Small intestine (tissue), 7 donors: Measurements from ENCODE around the gene PRIM1. TPM values are rescaled to one million over a fixed set of nuclear protein-coding genes. Genes with fewer than 3 reads are reported as not detected.

Source experiments
- DNase-seq, 2 donors: peaks; one replicate each; pipeline versions ENCODE4 v3.0.0 to v3.0.0-alpha.2; 2013
- FAIRE-seq: peaks from 2 replicates; lab custom pipeline; 2012; peaks lifted over from hg19 to GRCh38; lab: Jason Lieb, UNC
- H3K27ac ChIP-seq, 3 donors: one replicate each; pipeline ENCODE4 v1.5.1; 2013; ENCODE audit warnings: low read length in 2 of 3, mild to moderate bottlenecking in 2 of 3, control low read depth in 1 of 3, inconsistent platforms in 1 of 3, low read depth in 1 of 3, moderate library complexity in 1 of 3
- H3K27me3 ChIP-seq, 3 donors: one replicate each; pipeline ENCODE4 v1.6.1; 2013; ENCODE audit warnings: low read length in 3 of 3, inconsistent platforms in 1 of 3; ENCODE audit not compliant: control insufficient read depth in 3 of 3, insufficient read depth in 3 of 3
- H3K36me3 ChIP-seq, 3 donors: one replicate each; pipeline ENCODE4 v1.6.1; 2013; ENCODE audit warnings: low read length in 3 of 3, inconsistent platforms in 1 of 3, low read depth in 1 of 3, mild to moderate bottlenecking in 1 of 3, moderate library complexity in 1 of 3; ENCODE audit not compliant: control insufficient read depth in 3 of 3, insufficient read depth in 2 of 3
- H3K4me1 ChIP-seq, 3 donors: one replicate each; pipeline ENCODE4 v1.6.1; 2013; ENCODE audit warnings: low read length in 2 of 3, inconsistent platforms in 1 of 3, low read depth in 1 of 3, mild to moderate bottlenecking in 1 of 3, moderate library complexity in 1 of 3; ENCODE audit not compliant: control insufficient read depth in 3 of 3, insufficient read depth in 2 of 3
- H3K4me3 ChIP-seq, 3 donors: one replicate each; pipeline ENCODE4 v1.5.1; 2013; ENCODE audit warnings: low read length in 3 of 3, control low read depth in 1 of 3, inconsistent platforms in 1 of 3, low read depth in 1 of 3, mild to moderate bottlenecking in 1 of 3, moderate library complexity in 1 of 3
- H3K9me3 ChIP-seq, 2 donors: one replicate each; pipeline ENCODE4 v1.6.1; 2013; ENCODE audit warnings: low read depth in 1 of 2, low read length in 1 of 2; ENCODE audit not compliant: control insufficient read depth in 2 of 2, insufficient read depth in 1 of 2
- WGBS, 3 donors: extraction: QIAGEN DNeasy Blood & Tissue Kit; methylation state at CpG; one replicate each; pipeline ENCODE4 v1.1.7; 2013; 5-methylcytosine and 5-hydroxymethylcytosine counted together
- polyA plus RNA-seq, 4 donors: library from polyadenylated mRNA; stranded (reverse) in 3 of 4; unstranded in 1 of 4; fragments of 200-250 nt in 3 of 4; fragments of 120-200 nt in 1 of 4; gene quantifications; one replicate each; pipeline versions ENCODE4 v1.2.1 to v1.2.3, GENCODE V29; 2013
- donor health status: healthy with polysubstance abuse.
- donor health status: control.
- donor health status: control.
- donor health status: Bipolar disorder and iron deficiency.
- donor health status: healthy.

PRIM1 gene
- polyA plus RNA-seq, 4 donors: 2.0 to 14.7 (median 8.6) TPM

GRCh38 chr12:56724972-56725722 lies 27.0 kb downstream of the PRIM1 start, which contains the start of gene NACA:
NACA (minus strand) TSS chr12:56725299; CDS start chr12:56724521, 778 bp downstream.
- peak within 1 kb of the TSS; percentile 75 to 92 (median 82) for H3K27ac ChIP-seq
- WGBS, 3 donors: 0 to 1% (median 0%) methylated on average over 46 of the region's 46 CpGs
- peaks cover 5 to 28% (median 24%) of the 10 kb centered on the region in 3 donors for H3K4me1 ChIP-seq
- H3K9me3 ChIP-seq: no peaks in the 10 kb centered on the region
- FAIRE-seq: no peak
- peak within 1 kb of the TSS; percentile 59 to 68 (median 65) for H3K4me3 ChIP-seq
- H3K36me3 ChIP-seq: peaks cover 5 to 31% (median 10%) of the 10 kb centered on the region in 3 donors
- no peaks in the 10 kb centered on the region for H3K27me3 ChIP-seq
- peak; percentile 98 to 99 for DNase-seq

- H3K27ac ChIP-seq: peak overlapping the region; percentile 75 to 92 (median 82)
- H3K27me3 ChIP-seq: no peaks in the 10 kb centered on the region
- H3K9me3 ChIP-seq: no peaks in the 10 kb centered on the region
- 0 to 1% (median 1%) methylated on average over 9 of the region's 9 CpGs for WGBS, 3 donors
- FAIRE-seq (no peak), DNase-seq (peak in 1 of 2 donors; percentile 42)
- peak overlapping the region; percentile 59 to 68 (median 65) for H3K4me3 ChIP-seq
- H3K4me1 ChIP-seq: peaks cover 5 to 31% (median 24%) of the 10 kb centered on the region in 3 donors
- peaks cover 7 to 34% (median 13%) of the 10 kb centered on the region in 3 donors for H3K36me3 ChIP-seq
Measured at GRCh38 chr12:56724701-56724971, 27.5 kb downstream of the PRIM1 start.

- DNase-seq: peak; percentile 56 to 76
- Histone ChIP-seq H3K9me3 (no peaks in the 10 kb centered on the region), H3K4me1 (peaks cover 5 to 36% (median 24%) of the 10 kb centered on the region in 3 donors), H3K36me3 (peaks cover 9 to 35% (median 15%) of the 10 kb centered on the region in 3 donors), H3K27ac (peak overlapping the region; percentile 75 to 92 (median 82)), H3K4me3 (peak overlapping the region; percentile 59 to 68 (median 65)), H3K27me3 (no peaks in the 10 kb centered on the region)
- WGBS, 3 donors: 0 to 1% (median 0%) methylated on average over 14 of the region's 14 CpGs
- no peak for FAIRE-seq
Measured at GRCh38 chr12:56723889-56724700, 28.0 kb downstream of the PRIM1 start.

- FAIRE-seq (no peak), DNase-seq (no peak)
- no peaks in the 10 kb centered on the region for H3K27me3 ChIP-seq
- peaks cover 5 to 38% (median 24%) of the 10 kb centered on the region in 3 donors for H3K4me1 ChIP-seq
- no peaks in the 10 kb centered on the region for H3K9me3 ChIP-seq
- peak overlapping the region in 2 of 3 donors; percentile 6 to 14 for H3K27ac ChIP-seq
- peaks cover 9 to 38% (median 15%) of the 10 kb centered on the region in 3 donors for H3K36me3 ChIP-seq
- peak overlapping the region in 2 of 3 donors; percentile 65 to 68 for H3K4me3 ChIP-seq
- 8 to 33% (median 14%) methylated on average over 3 of the region's 3 CpGs for WGBS, 3 donors
Measured at GRCh38 chr12:56723352-56723751, 28.8 kb downstream of the PRIM1 start.

GRCh38 chr12:56722832-56723231 lies 29.3 kb downstream of the PRIM1 start:
- Histone ChIP-seq H3K4me1 (peaks cover 5 to 38% (median 24%) of the 10 kb centered on the region in 3 donors), H3K4me3 (peak overlapping the region in 2 of 3 donors; percentile 15 to 18), H3K27ac (no peak overlapping the region), H3K9me3 (no peaks in the 10 kb centered on the region), H3K36me3 (peaks cover 9 to 39% (median 15%) of the 10 kb centered on the region in 3 donors), H3K27me3 (no peaks in the 10 kb centered on the region)
- 13 to 56% (median 17%) methylated on average over 4 of the region's 4 CpGs for WGBS, 3 donors
- peak; percentile 53 to 59 for DNase-seq
- no peak for FAIRE-seq

GRCh38 chr12:56721721-56722120 lies 30.4 kb downstream of the PRIM1 start:
- Histone ChIP-seq H3K27ac (peak overlapping the region in 1 of 3 donors; percentile 37), H3K4me3 (no peak overlapping the region), H3K9me3 (no peaks in the 10 kb centered on the region), H3K4me1 (peaks cover 5 to 38% (median 27%) of the 10 kb centered on the region in 3 donors), H3K36me3 (peaks cover 10 to 47% (median 15%) of the 10 kb centered on the region in 3 donors), H3K27me3 (no peaks in the 10 kb centered on the region)
- no peak for FAIRE-seq
- no peak for DNase-seq
- WGBS, 3 donors: 24 to 29% (median 28%) methylated on average over 2 of the region's 2 CpGs

GRCh38 chr12:56721216-56721615 lies 30.9 kb downstream of the PRIM1 start:
- Histone ChIP-seq H3K4me1 (peaks cover 5 to 38% (median 28%) of the 10 kb centered on the region in 3 donors), H3K27ac (peak overlapping the region in 1 of 3 donors; percentile 8), H3K9me3 (no peaks in the 10 kb centered on the region), H3K36me3 (peaks cover 15 to 52% (median 18%) of the 10 kb centered on the region in 3 donors), H3K27me3 (no peaks in the 10 kb centered on the region), H3K4me3 (no peak overlapping the region)
- WGBS, 3 donors: 46 to 63% (median 56%) methylated on average over 2 of the region's 2 CpGs
- no peak for DNase-seq
- no peak for FAIRE-seq

GRCh38 chr12:56720731-56721151 lies 31.4 kb downstream of the PRIM1 start:
- Histone ChIP-seq H3K36me3 (peaks cover 18 to 57% (median 21%) of the 10 kb centered on the region in 3 donors), H3K4me3 (no peak overlapping the region), H3K27me3 (no peaks in the 10 kb centered on the region), H3K27ac (peak overlapping the region in 1 of 3 donors; percentile 8), H3K4me1 (peaks cover 5 to 38% (median 28%) of the 10 kb centered on the region in 3 donors), H3K9me3 (no peaks in the 10 kb centered on the region)
- DNase-seq (no peak), FAIRE-seq (no peak)
- 65 to 93% (median 67%) methylated on average over 1 of the region's 1 CpG for WGBS, 3 donors
